ENCODE data around the gene ZNF346. TPM values are rescaled to one million over a fixed set of nuclear protein-coding genes. Genes with fewer than 3 reads are reported as not detected.
"Not testable (repeated sequence)": the region's sequence is repeated elsewhere in the genome, so short reads cannot be mapped to it uniquely, and the experiment has no call there.

Gene ZNF346
- 20.3 and 20.6 TPM in 2 replicates for total RNA-seq

- peak; percentile 94 for DNase-seq (ENCODE audit: low read depth)
- TF ChIP-seq CTCF (IDR thresholded peaks at IDR 0.05; ENCODE audit: insufficient read depth, low read depth, low read length): peak; percentile 51
- peak within 1 kb of the TSS; percentile 82 for H3K4me3 ChIP-seq (ENCODE audit: low read depth, low read length)
These were observed at the start of gene ZNF346 for GRCh38 chr5:177022386-177023302. ZNF346 (plus strand) TSS chr5:177022696; CDS start chr5:177022739, 43 bp downstream.

- TF ChIP-seq CTCF (IDR thresholded peaks at IDR 0.05; ENCODE audit: insufficient read depth, low read depth, low read length): no peak
- no peak for DNase-seq (ENCODE audit: low read depth)
- H3K4me3 ChIP-seq (ENCODE audit: low read depth, low read length): no peak overlapping the region
These were observed 42.8 kb upstream of the ZNF346 start for GRCh38 chr5:176979669-176980068.

GRCh38 chr5:176980818-176981217, 41.7 kb upstream of the ZNF346 start:
- peak; percentile 39 for DNase-seq (ENCODE audit: low read depth)
- no peak overlapping the region for H3K4me3 ChIP-seq (ENCODE audit: low read depth, low read length)
- no peak for TF ChIP-seq CTCF (IDR thresholded peaks at IDR 0.05; ENCODE audit: insufficient read depth, low read depth, low read length)

- not testable (repeated sequence) for DNase-seq (ENCODE audit: low read depth); H3K4me3 ChIP-seq (ENCODE audit: low read depth, low read length)
These were observed 39.4 kb upstream of the ZNF346 start for GRCh38 chr5:176983112-176983511.

- not testable (repeated sequence) for H3K4me3 ChIP-seq (ENCODE audit: low read depth, low read length); DNase-seq (ENCODE audit: low read depth)
These were observed 38.9 kb upstream of the ZNF346 start for GRCh38 chr5:176983593-176983992.

- not testable (repeated sequence) for DNase-seq (ENCODE audit: low read depth); H3K4me3 ChIP-seq (ENCODE audit: low read depth, low read length)
These were observed 38.3 kb upstream of the ZNF346 start for GRCh38 chr5:176984176-176984575.

- H3K4me3 ChIP-seq (ENCODE audit: low read depth, low read length): no peak overlapping the region
- no peak for TF ChIP-seq CTCF (IDR thresholded peaks at IDR 0.05; ENCODE audit: insufficient read depth, low read depth, low read length)
- no peak for DNase-seq (ENCODE audit: low read depth)
These were observed 37.0 kb upstream of the ZNF346 start for GRCh38 chr5:176985516-176985915.

GRCh38 chr5:176986280-176986679, 36.2 kb upstream of the ZNF346 start:
- DNase-seq (ENCODE audit: low read depth): no peak
- H3K4me3 ChIP-seq (ENCODE audit: low read depth, low read length): no peak overlapping the region
- TF ChIP-seq CTCF (IDR thresholded peaks at IDR 0.05; ENCODE audit: insufficient read depth, low read depth, low read length): no peak

All from fibroblast of villous mesenchyme (primary cell).